NCI-H1417 treated with DMSO at 0.1 percent for 48 hours (cell line): Measurements from ENCODE around the gene NPLOC4.
A peak's percentile ranks its signal among the peaks of the same experiment; 100 is the strongest.
"Not testable (repeated sequence)": the region's sequence is repeated elsewhere in the genome, so short reads cannot be mapped to it uniquely, and the experiment has no call there.

Experiments used
- DNase-seq: peaks from one replicate; lab custom pipeline; 2025; lab: John Stamatoyannopoulos, UW

Gene NPLOC4

DNA sequence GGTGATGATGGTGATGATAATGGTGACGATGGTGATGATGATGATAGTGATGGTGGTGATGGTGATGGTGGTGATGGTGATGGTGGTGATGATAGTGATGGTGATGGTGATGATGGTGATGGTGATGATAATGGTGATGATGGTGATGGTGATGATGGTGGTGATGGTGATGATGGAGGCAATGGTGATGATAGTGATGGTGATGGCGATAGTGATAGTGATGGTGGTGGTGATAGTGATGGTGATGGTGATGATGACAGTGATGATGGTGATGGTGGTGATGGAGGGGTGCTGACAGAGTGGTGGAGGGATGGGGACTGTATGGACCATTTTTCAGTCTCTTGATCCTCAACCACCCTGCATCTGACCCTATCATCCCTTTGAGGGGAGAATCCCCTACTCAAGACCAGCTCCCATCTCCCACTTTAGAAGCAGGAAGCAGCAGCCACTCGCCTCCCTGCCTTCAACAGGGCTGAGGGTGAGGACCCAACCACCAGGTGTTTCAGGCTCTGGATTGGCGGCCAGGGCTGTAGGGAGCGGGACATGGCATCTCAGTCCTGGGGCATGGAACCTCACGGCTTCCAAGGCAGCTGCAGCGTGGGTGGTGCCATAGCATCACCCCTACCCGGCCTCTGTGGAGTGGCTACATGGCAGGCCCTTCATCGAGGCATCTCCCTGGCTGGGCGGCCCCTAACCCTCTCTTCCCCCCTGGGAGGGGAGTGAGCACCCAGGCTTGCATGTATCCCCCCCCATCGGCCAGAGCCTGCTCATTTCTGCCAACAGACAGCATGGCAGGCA, 104.2 kb downstream of the NPLOC4 start:
- DNase-seq: no peak

- not testable (repeated sequence) for DNase-seq
Measured at GRCh38 chr17:81531998-81532404, 104.9 kb downstream of the NPLOC4 start.

DNA sequence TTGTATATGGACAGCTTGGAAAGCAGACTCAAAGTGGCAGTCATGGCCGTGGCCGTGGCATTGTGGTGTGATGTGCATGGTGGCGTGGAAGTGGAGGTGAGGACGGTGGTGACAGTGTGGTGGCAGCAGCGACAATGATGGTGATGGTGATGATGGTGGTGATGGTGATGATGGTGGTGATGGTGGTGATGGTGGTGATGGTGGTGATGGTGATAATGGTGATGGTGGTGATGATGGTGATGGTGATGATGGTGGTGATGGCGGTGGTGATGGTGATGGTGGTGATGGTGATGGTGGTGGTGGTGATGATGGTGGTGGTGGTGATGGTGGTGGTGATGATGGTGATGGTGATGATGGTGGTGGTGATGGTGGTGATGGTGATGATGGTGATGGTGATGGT, 105.9 kb downstream of the NPLOC4 start:
- not testable (repeated sequence) for DNase-seq

DNA sequence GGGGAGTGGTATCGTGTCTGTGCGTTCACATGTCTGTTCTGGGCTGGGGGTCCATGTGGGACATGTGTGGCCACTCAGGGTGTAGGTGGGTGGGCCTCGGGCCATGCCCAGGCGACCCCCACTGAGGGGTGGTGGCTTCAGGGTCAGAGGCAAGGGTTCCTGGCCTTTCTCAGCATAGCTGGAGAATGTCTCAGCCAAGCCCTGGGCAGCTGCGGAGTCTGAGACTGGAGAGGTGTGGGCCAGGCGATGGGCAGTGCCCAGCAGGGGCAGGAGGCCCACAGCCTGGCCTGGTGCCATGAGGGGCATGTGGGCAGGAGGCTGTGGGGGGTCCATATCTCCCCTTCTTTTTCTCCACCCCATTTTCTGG, 107.5 kb downstream of the NPLOC4 start:
- DNase-seq: no peak

DNA sequence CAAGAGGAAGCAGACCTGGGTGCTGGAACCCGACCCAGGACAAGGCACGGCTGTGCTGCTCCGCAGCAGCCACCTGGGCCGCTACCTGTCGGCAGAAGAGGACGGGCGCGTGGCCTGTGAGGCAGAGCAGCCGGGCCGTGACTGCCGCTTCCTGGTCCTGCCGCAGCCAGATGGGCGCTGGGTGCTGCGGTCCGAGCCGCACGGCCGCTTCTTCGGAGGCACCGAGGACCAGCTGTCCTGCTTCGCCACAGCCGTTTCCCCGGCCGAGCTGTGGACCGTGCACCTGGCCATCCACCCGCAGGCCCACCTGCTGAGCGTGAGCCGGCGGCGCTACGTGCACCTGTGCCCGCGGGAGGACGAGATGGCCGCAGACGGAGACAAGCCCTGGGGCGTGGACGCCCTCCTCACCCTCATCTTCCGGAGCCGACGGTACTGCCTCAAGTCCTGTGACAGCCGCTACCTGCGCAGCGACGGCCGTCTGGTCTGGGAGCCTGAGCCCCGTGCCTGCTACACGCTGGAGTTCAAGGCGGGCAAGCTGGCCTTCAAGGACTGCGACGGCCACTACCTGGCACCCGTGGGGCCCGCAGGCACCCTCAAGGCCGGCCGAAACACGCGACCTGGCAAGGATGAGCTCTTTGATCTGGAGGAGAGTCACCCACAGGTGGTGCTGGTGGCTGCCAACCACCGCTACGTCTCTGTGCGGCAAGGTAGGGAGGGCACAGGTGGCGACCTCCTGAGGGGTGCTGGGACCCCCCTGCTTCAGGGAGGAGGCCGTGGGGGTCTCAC, 108.1 kb downstream of the NPLOC4 start:
- no peak for DNase-seq

- DNase-seq: no peak
Measured at GRCh38 chr17:81528384-81528650, 108.6 kb downstream of the NPLOC4 start.

DNA sequence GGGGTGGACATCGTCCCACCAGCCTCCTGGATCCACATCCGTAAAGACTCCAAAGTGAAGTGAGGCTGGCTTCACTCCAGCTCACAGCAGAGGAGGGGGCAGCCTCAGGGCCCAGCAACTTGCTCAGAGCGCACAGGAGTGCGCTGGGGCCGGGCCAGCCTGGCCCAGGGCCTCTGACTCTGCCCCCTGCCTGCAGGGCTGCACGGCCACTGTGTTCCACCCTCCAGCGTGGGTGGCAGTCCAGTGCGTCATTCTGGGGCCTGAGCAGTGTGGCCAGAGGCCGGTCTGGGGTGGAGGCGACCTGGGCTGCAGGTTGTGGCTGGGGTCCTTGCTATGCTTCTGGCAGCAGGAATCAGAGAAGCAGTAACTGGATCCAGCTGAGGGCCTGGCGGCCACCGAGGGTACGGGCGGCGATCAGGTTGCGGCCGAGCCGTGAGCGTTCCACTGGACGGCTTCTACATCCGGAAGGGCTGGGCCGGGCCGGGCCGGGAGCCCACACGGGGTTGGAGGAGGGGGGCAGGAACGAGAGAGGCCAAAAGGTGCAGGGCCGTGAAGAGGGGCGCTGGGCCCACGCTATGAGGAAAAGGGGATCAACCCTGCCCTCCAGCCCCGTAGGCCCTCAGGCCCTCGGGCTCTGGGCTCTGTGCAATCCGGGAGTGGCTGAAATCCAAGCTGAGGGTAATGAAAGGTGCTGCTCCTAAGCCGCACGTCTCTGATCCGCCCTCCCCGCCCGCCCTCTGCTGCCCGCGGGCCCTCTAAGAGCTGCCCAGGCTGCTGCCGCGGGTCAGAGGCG, 109.1 kb downstream of the NPLOC4 start, which contains the start of gene FSCN2:
FSCN2 (plus strand) TSS at position 787 of the 793 bp plus-strand sequence. CDS start 155 bp downstream, outside the sequence.
- DNase-seq: no peak

GRCh38 chr17:81526662-81527571, 110.0 kb downstream of the NPLOC4 start:
- no peak for DNase-seq

DNA sequence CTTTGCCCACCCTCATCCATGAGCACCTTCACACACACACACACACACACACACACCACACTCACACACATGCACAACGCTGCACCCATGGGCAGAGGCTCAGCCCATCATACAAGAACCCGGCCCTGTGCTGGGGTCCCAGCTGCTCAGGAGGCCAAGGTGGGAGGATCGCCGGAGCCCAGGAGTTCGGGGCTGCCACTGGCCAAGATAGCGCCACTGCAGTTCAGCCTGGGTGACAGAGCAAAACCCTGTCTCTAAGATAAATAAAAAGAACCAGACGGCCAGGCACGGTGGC, 112.1 kb downstream of the NPLOC4 start:
- no peak for DNase-seq

DNA sequence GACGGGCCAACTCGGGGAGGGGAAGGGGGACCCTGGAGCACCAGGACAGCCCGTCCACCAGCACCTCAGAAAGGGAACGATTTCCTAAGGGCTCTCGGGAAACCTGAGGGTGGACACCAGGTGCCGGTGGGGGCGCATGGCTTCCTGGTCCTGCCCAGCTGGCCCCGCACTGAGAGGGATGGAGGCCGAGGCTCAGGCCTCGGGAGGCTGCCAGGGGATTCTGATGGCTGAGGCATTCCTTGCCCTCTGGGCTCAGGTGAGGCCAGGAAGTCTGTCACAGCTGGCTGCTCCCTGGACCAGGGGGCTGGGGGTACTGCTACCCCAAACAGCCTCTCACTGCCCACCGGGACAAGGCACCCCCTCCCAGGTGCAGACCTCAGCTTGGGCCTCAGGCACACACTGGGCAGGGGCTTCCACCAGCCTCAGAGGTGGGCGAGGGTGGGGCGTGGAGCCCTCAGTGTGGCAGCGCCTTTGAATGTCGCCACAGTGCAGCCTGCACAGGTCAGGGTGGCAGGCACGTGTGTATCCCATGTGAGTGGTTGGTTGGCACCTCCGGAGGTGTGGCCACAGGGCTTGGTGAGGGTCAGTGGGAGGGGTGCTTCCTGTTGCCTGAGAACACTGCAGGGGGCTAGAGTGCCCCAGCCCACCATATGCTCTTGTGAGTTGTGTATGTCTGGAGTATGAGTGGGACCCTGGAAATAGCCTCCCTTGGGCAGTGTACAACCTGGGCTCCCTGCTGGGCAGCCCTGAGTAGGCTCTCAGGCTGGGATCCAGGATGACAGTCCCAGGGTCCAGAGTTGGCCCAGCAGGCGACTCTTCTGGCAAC, 112.7 kb downstream of the NPLOC4 start:
- DNase-seq: no peak

DNA sequence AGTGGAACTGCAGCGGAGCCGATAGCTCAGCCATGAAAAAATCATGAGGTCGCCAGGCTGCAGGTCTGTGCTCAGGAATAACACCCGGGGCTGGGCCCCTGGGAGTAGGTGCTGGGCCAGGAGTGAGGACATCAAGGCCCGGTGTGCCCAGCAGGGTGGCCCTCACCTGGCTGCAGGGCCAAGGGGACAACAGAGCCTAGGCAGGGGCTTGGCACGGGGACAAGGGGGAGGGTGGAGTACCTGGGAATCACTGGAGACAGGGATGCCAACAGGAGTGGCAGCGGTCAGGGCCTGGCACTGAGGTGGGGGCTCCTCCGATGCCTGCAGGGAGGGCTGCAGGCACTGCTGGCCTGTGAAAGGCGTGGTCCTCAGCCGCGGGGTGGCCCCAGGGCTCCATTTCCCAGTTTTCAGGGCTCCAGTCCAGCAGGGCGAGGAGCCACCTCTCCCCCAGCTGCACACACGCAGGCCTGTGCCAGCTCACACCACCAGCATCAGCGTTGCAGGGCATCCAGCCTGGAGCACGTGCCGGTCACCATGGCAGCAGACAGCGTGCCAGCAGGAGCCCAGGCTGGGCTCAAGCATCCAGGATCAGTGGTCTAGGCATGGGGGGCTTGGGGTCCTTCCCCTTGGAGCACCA, 113.4 kb downstream of the NPLOC4 start:
- DNase-seq: peak; percentile 20

DNA sequence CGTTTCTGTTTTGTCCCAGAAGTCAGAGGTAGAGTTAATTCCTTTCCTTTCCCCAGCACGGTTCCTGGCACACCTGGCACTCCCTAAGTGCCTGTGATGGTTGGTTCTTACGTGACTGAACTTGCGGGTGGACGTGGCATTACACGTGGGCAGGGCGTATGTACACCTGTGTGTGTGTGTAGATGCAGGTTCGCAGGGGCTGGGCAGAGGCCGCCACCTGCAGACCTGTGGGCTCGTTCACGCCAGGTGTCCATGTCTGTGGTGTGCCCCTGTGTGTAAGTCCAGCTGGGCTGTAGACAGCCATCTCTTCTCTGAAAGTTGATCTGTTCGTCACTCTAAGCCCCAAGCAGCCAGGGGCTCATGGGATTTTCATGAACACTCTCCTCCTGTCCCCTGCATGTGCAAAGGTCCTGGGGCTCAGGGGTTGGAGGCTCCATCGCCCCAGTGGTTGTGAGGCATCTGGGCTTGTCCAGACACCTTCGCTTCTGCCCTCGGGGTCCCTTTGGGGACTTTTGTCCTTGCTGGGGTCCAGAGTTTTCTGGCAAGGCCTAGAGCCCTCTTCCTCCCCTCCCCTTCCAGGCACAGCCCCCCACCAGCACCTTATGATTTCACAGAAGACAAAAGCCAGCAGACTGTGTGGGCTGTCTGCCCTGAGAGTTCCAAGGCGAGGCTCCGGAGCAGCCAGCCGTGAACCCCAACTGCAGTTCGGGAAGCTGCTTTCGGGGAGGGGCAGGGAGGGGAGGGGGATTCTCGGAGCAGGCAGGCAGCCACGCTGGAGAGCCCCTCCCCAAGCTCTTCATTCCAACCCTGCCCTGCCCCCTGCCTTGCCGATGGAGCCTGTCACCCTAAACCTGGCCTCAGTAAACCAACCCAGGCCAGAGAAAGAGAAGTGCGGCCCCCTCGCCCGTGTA, 114.2 kb downstream of the NPLOC4 start:
- no peak for DNase-seq

- DNase-seq: no peak
Measured at GRCh38 chr17:81520021-81520901, 116.7 kb downstream of the NPLOC4 start.

DNA sequence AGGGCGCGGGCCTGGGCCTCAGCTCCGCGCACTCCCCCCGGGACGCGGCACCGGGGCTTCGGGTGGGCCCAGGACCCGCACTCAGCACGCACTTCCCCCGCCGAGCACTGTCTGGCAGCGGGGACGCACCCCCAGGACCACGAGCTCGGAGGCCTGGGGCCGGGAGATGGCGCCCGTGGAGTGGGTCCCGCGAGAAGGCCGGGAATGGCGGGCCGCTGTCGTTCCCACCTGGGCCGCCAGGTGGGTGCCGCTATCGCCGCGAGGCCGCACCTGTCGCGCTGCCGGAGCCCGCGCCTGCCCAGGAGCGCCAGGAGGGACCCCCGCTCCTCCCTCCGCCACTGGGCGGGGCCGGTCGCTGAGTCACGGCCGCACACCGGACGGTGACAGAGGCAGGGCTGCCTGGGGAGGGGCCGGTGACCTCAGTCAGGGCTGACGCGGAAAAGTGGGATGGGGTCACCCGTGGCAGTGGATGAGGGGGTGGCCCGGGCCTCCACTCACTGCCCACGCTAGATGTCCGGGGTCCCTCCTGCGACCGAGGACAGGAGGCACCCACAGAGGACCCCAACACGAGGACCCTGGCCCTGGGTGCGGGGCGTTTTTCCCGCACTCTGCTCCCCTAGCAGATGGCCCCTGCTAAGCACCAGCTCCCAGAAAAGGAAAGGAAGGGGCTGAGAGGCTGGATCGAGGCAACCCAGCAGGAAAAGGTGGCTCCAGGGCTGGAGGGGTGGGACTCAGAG, 117.5 kb downstream of the NPLOC4 start:
- no peak for DNase-seq

DNA sequence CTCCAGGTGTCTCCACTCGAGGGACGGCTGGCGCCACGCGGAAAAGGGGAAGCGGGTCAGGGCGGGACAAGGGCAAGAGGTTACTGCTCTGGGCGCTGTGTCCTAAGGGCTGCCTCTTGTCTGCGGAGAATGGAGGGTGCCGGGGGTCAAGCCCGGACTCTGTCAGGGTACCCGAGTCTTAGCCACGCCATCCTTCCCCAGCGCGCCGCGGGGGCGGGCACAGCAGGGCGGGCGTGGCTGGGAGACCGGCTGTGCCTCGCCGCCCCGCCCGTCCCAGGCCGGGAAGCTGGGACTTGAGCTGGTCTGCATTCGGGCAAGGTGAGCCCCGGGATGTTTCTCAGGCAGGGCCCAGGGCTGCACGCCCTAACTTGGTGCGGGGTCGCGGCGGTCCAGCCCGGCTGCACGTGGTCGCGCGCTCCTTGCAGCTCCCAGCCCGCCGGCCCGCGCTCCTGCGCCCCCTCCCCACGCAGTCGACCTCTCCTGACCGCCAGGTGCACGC, 118.1 kb downstream of the NPLOC4 start:
- no peak for DNase-seq

- no peak for DNase-seq
Measured at GRCh38 chr17:81518113-81518784, 118.7 kb downstream of the NPLOC4 start.
